ENCODE measurements around the gene BCAS1.

Gene BCAS1

GRCh38 chr20:54103067-54103761, 32.8 kb upstream of the BCAS1 start:
- peak; percentile 47 for DNase-seq

- DNase-seq: no peak
Measured at GRCh38 chr20:54102543-54102942, 32.1 kb upstream of the BCAS1 start.

- DNase-seq: no peak
Measured at GRCh38 chr20:54100563-54100962, 30.2 kb upstream of the BCAS1 start.

GRCh38 chr20:54099894-54100293, 29.5 kb upstream of the BCAS1 start:
- no peak for DNase-seq

- DNase-seq: no peak
Measured at GRCh38 chr20:54098047-54098446, 27.7 kb upstream of the BCAS1 start.

GRCh38 chr20:54097236-54097529, 26.8 kb upstream of the BCAS1 start:
- DNase-seq: no peak

GRCh38 chr20:54095824-54096223, 25.4 kb upstream of the BCAS1 start:
- no peak for DNase-seq

- DNase-seq: no peak
Measured at GRCh38 chr20:54094268-54094580, 23.8 kb upstream of the BCAS1 start.

GRCh38 chr20:54093423-54094267, 23.3 kb upstream of the BCAS1 start:
- no peak for DNase-seq

- DNase-seq: no peak
Measured at GRCh38 chr20:54092021-54092420, 21.6 kb upstream of the BCAS1 start.

GRCh38 chr20:54091120-54091480, 20.7 kb upstream of the BCAS1 start:
- no peak for DNase-seq

GRCh38 chr20:54090230-54091119, 20.1 kb upstream of the BCAS1 start:
- DNase-seq: no peak

GRCh38 chr20:54088430-54088829, 18.0 kb upstream of the BCAS1 start:
- no peak for DNase-seq

- no peak for DNase-seq
Measured at GRCh38 chr20:54086507-54087039, 16.2 kb upstream of the BCAS1 start.

GRCh38 chr20:54085910-54086309, 15.5 kb upstream of the BCAS1 start:
- DNase-seq: no peak

- DNase-seq: no peak
Measured at GRCh38 chr20:54085425-54085824, 15.0 kb upstream of the BCAS1 start.

GRCh38 chr20:54084727-54085388, 14.5 kb upstream of the BCAS1 start:
- DNase-seq: no peak

GRCh38 chr20:54084193-54084592, 13.8 kb upstream of the BCAS1 start:
- DNase-seq: no peak

GRCh38 chr20:54083459-54083858, 13.1 kb upstream of the BCAS1 start:
- DNase-seq: no peak

- DNase-seq: no peak
Measured at GRCh38 chr20:54082100-54082499, 11.7 kb upstream of the BCAS1 start.

GRCh38 chr20:54079652-54080051, 9.3 kb upstream of the BCAS1 start:
- DNase-seq: no peak

- peak; percentile 45 for DNase-seq
Measured at GRCh38 chr20:54078296-54078984, 8.0 kb upstream of the BCAS1 start.

Measured in NK-92 treated with Interleukin-12 subunit alpha and Interleukin-12 subunit beta, amount 100 ng/mL, for 24 hours (cell line).